HepG2 (cell line): ENCODE measurements around the gene NME7. TPM values are rescaled to one million over a fixed set of nuclear protein-coding genes. Genes with fewer than 3 reads are reported as not detected.
"Not testable (repeated sequence)": the region's sequence is repeated elsewhere in the genome, so short reads cannot be mapped to it uniquely, and the experiment has no call there.

Experiments
- ATAC-seq: fragments of 200-7000 bp; cut with Tn5 transposase; 3 replicates; pipeline ENCODE4 v1.9.1; 2020; ENCODE audit warnings: mild to moderate bottlenecking, moderate library complexity
- BruUV-seq: library from RNA; stranded (reverse); fragments of 400-500 nt; replicated peaks from 2 replicates; lab custom pipeline; 2021; lab: Mats Ljungman, UMichigan
- CTCF ChIA-PET: fragments of 300-600 bp; formaldehyde crosslinking; extraction: SDS; loops from one replicate; lab custom pipeline; 2021; ENCODE audit warnings: low total read pairs, inconsistent platforms, low intra/inter-chr PET ratio; lab: Yijun Ruan, JAX
- POLR2A ChIA-PET: fragments of 350-600 bp; sonication (Branson Sonifier 250); formaldehyde crosslinking; loops from one replicate; lab custom pipeline; 2020; ENCODE audit warnings: antibody characterized with exemption, inconsistent platforms; lab: Yijun Ruan, JAX
- DNase-seq: peaks from one replicate; pipeline ENCODE4 v3.0.0-alpha.2; 2015; ENCODE audit warnings: low spot score
- FAIRE-seq: peaks from 3 replicates; lab custom pipeline; 2011; peaks lifted over from hg19 to GRCh38; lab: Jason Lieb, UNC
- H2AFZ ChIP-seq: one replicate; pipeline ENCODE4 v1.6.1; 2011; ENCODE audit warnings: low read length, inconsistent platforms
- H3K27ac ChIP-seq: fragments of 300-600 bp; 3 replicates; pipeline ENCODE4 v1.8.0; 2011; ENCODE audit warnings: mixed run types, mild to moderate bottlenecking, mixed read lengths, low read length, inconsistent platforms; ENCODE audit not compliant: insufficient read depth; ENCODE audit errors: extremely low read length
- H3K27me3 ChIP-seq, 2 experiments: fragments of 200-600 bp in 1 of 2; 2 replicates in 1 of 2; 3 replicates in 1 of 2; pipeline versions ENCODE4 v1.6.0 to v1.8.0; 2011; ENCODE audit warnings: low read length in 2 of 2, mild to moderate bottlenecking in 2 of 2, moderate library complexity in 2 of 2, inconsistent platforms in 1 of 2; ENCODE audit not compliant: insufficient read depth in 2 of 2, control insufficient read depth in 1 of 2
- H3K36me3 ChIP-seq, 2 experiments: fragments of 200-600 bp in 1 of 2; replicated peaks in 1 of 2; 2 replicates in 1 of 2; 3 replicates in 1 of 2; pipeline versions ENCODE4 v1.5.1 to v1.8.0; 2011; ENCODE audit warnings: low read length in 2 of 2, inconsistent platforms in 1 of 2; ENCODE audit not compliant: insufficient read depth in 2 of 2, control insufficient read depth in 1 of 2
- H3K4me1 ChIP-seq: 2 replicates; pipeline ENCODE4 v1.5.1; 2012; ENCODE audit warnings: low read length, inconsistent platforms; ENCODE audit not compliant: insufficient read depth
- H3K4me2 ChIP-seq: 2 replicates; pipeline ENCODE4 v1.6.0; 2011; ENCODE audit warnings: low read depth, low read length, inconsistent platforms
- H3K4me3 ChIP-seq, 3 experiments: fragments of 200-600 bp in 1 of 3; sonication (generic), shearing (Covaris generic) in 1 of 3; replicated peaks in 1 of 3; 2 replicates each; pipeline ENCODE4 v1.5.1; 2011 to 2016; ENCODE audit warnings: low read length in 3 of 3, inconsistent platforms in 2 of 3, low read depth in 2 of 3, mild to moderate bottlenecking in 2 of 3, control low read depth in 1 of 3, mixed read lengths in 1 of 3; ENCODE audit not compliant: insufficient read depth in 1 of 3
- H3K79me2 ChIP-seq: one replicate; pipeline ENCODE4 v1.6.1; 2011; ENCODE audit warnings: low read length, inconsistent platforms; ENCODE audit not compliant: insufficient read depth
- H3K9ac ChIP-seq: 2 replicates; pipeline ENCODE4 v1.6.0; 2011; ENCODE audit warnings: mild to moderate bottlenecking, low read depth, low read length, inconsistent platforms; ENCODE audit not compliant: insufficient read depth
- H3K9me3 ChIP-seq: 2 replicates; pipeline ENCODE4 v1.5.1; 2012; ENCODE audit warnings: mild to moderate bottlenecking, low read length
- H4K20me1 ChIP-seq: 2 replicates; pipeline ENCODE4 v1.6.0; 2011; ENCODE audit warnings: inconsistent platforms, mild to moderate bottlenecking, low read length, moderate library complexity; ENCODE audit not compliant: insufficient read depth
- ATAD3A ChIP-seq: sonication (generic); formaldehyde crosslinking; IDR thresholded peaks from 2 replicates; pipeline ENCODE4 v1.4.0; 2020; ENCODE audit warnings: missing genetic modification reagents
- ZNF619 ChIP-seq: sonication (generic); formaldehyde crosslinking; IDR thresholded peaks from 2 replicates; pipeline ENCODE4 v1.4.0; 2020; ENCODE audit warnings: mild to moderate bottlenecking, missing genetic modification reagents
- WGBS: methylation state at CpG from one replicate; pipeline ENCODE4 v1.1.6; 2017; ENCODE audit warnings: low lambda C conversion rate; 5-methylcytosine and 5-hydroxymethylcytosine counted together
- in situ Hi-C: cut with HindIII; loops from 2 replicates; pipeline ENCODE4 v1.10.0; 2017; ENCODE audit warnings: low pct_unique_long_range_greater_than_20kb; ENCODE audit not compliant: extremely low pct_ligation_motif_present
- intact Hi-C: fragments of 100-400 bp; cut with micrococcal nuclease; formaldehyde crosslinking; loops from one replicate; pipeline ENCODE4 v1.10.0; 2022; ENCODE audit not compliant: unreplicated experiment
- polyA plus RNA-seq, 8 experiments: library from polyadenylated mRNA; depleted of rRNA in 3 of 8; stranded (reverse) in 7 of 8; unstranded in 1 of 8; fragments of >200 nt; fragmentation: Illumina TruSeq in 4 of 8; extraction: Trizol in 4 of 8; gene quantifications; 2 replicates each; pipeline versions ENCODE4 v1.2.1 to v1.2.3, GENCODE V29; 2011 to 2016; ENCODE audit warnings: low read depth in 4 of 8, missing spikeins in 1 of 8, mixed read lengths in 1 of 8; ENCODE audit not compliant: insufficient read depth in 1 of 8
- total RNA-seq, 5 experiments: library from RNA; depleted of rRNA; stranded (reverse); fragments of >200 nt; fragmentation: Illumina TruSeq; extraction: Trizol; gene quantifications; 2 replicates each; pipeline ENCODE4 v1.2.3, GENCODE V29; 2016; ENCODE audit warnings: low read depth in 1 of 5
- TF ChIP-seq, protein P1 (sequence below): sonication (generic); formaldehyde crosslinking; IDR thresholded peaks from 2 replicates; pipeline ENCODE4 v1.8.1; 2023; ENCODE audit warnings: mild to moderate bottlenecking, missing genetic modification reagents
- TF ChIP-seq, protein P2 (sequence below): sonication (generic); formaldehyde crosslinking; conservative IDR thresholded peaks from 2 replicates; pipeline ENCODE4 v1.4.0; 2020; ENCODE audit warnings: mild to moderate bottlenecking, missing genetic modification reagents, moderate library complexity

The NME7 gene
- total and polyA plus RNA-seq, 2 of the 13 experiments (the other 11 are each of a cell fraction or from before 2014, with no cell fraction given): 9.4 to 22.5 TPM

DNA sequence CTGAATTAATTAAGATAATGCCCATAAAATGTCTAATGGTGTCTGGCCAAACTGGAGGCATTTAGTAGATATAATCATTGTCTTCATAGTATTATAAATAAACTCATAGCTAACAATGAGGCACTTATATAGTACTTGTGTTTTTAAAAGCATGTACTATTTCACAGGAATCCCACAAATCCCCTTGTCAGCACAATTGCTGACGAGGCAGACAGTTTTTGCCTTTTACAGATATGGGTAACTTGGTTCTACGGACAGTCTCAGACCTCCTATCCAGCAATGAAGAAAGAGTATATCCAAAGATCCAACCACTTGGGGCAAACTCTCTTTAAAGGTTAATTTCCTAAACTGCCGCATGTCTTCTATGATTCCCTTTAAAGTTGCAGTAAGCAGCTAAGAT lies 187.4 kb downstream of the NME7 start (continued):
- TF ChIP-seq, protein P1, sequence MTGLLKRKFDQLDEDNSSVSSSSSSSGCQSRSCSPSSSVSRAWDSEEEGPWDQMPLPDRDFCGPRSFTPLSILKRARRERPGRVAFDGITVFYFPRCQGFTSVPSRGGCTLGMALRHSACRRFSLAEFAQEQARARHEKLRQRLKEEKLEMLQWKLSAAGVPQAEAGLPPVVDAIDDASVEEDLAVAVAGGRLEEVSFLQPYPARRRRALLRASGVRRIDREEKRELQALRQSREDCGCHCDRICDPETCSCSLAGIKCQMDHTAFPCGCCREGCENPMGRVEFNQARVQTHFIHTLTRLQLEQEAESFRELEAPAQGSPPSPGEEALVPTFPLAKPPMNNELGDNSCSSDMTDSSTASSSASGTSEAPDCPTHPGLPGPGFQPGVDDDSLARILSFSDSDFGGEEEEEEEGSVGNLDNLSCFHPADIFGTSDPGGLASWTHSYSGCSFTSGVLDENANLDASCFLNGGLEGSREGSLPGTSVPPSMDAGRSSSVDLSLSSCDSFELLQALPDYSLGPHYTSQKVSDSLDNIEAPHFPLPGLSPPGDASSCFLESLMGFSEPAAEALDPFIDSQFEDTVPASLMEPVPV (CRISPR knock-in tag): no peak
- TF ChIP-seq, protein P2, sequence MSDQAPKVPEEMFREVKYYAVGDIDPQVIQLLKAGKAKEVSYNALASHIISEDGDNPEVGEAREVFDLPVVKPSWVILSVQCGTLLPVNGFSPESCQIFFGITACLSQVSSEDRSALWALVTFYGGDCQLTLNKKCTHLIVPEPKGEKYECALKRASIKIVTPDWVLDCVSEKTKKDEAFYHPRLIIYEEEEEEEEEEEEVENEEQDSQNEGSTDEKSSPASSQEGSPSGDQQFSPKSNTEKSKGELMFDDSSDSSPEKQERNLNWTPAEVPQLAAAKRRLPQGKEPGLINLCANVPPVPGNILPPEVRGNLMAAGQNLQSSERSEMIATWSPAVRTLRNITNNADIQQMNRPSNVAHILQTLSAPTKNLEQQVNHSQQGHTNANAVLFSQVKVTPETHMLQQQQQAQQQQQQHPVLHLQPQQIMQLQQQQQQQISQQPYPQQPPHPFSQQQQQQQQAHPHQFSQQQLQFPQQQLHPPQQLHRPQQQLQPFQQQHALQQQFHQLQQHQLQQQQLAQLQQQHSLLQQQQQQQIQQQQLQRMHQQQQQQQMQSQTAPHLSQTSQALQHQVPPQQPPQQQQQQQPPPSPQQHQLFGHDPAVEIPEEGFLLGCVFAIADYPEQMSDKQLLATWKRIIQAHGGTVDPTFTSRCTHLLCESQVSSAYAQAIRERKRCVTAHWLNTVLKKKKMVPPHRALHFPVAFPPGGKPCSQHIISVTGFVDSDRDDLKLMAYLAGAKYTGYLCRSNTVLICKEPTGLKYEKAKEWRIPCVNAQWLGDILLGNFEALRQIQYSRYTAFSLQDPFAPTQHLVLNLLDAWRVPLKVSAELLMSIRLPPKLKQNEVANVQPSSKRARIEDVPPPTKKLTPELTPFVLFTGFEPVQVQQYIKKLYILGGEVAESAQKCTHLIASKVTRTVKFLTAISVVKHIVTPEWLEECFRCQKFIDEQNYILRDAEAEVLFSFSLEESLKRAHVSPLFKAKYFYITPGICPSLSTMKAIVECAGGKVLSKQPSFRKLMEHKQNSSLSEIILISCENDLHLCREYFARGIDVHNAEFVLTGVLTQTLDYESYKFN (CRISPR knock-in tag): no peak
- TF ChIP-seq ATAD3A (no peak), ZNF619 (CRISPR knock-in tag) (no peak)

DNA sequence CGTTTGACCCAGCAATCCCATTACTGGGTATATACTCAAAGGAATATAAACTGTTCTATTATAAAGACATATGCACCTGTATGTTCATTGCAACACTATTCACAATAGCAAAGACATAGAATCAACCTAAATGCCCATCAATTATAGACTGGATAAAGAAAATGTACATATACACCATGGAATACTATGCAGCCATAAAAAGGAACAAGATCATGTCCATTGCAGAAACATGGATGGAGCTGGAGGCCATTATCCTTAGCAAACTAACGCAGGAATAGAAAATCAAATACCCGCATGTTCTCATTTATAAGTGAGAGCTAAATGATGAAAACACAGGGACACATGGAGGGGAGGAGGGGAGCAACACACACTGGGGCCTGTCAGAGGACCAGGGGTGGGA lies 188.2 kb downstream of the NME7 start:
- H3K4me1 ChIP-seq, POLR2A ChIA-PET, H3K4me2 ChIP-seq, intact Hi-C loops, H3K9ac ChIP-seq, H3K9me3 ChIP-seq, FAIRE-seq, CTCF ChIA-PET, in situ Hi-C loops, H2AFZ ChIP-seq, H3K27ac ChIP-seq, BruUV-seq, H3K79me2 ChIP-seq, H3K27me3 ChIP-seq, H3K36me3 ChIP-seq, DNase-seq, H4K20me1 ChIP-seq, H3K4me3 ChIP-seq, ATAC-seq: not testable (repeated sequence)
- WGBS: 98% methylated on average over 3 of the region's 3 CpGs
